ENCODE data around the gene CRX.

DNA sequence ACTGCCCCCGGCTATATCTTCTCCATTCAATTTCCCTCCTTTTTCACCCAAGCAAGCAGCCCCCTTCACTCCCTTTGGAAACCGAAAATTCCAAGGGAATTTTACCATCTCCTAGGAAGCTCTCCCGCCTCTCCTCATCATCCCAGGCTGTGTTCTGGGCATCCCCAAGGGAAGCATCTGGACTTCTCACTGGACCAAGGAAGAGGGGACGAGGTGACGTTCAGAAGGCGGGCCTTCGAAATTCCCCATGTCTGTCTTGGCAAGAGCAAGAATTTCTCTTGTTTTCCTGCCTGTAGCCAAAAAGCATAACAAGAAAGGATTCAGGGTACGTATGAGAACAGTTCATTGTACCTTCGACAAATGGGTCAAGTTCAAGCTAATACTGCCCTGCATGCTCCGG, 43.4 kb downstream of the CRX start:
- TF ChIP-seq, protein P1, sequence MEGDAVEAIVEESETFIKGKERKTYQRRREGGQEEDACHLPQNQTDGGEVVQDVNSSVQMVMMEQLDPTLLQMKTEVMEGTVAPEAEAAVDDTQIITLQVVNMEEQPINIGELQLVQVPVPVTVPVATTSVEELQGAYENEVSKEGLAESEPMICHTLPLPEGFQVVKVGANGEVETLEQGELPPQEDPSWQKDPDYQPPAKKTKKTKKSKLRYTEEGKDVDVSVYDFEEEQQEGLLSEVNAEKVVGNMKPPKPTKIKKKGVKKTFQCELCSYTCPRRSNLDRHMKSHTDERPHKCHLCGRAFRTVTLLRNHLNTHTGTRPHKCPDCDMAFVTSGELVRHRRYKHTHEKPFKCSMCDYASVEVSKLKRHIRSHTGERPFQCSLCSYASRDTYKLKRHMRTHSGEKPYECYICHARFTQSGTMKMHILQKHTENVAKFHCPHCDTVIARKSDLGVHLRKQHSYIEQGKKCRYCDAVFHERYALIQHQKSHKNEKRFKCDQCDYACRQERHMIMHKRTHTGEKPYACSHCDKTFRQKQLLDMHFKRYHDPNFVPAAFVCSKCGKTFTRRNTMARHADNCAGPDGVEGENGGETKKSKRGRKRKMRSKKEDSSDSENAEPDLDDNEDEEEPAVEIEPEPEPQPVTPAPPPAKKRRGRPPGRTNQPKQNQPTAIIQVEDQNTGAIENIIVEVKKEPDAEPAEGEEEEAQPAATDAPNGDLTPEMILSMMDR (CRISPR knock-in tag; IDR thresholded peaks at IDR 0.05), result no peak
- TF ChIP-seq ZBTB43 (CRISPR knock-in tag; conservative IDR thresholded peaks at IDR 0.05), result no peak
- TF ChIP-seq MTF1 (CRISPR knock-in tag; IDR thresholded peaks at IDR 0.05), result no peak
- no peak for TF ChIP-seq SNRNP70 (IDR thresholded peaks at IDR 0.05; ENCODE audit: low read depth, low read length)
- TF ChIP-seq, protein P2, sequence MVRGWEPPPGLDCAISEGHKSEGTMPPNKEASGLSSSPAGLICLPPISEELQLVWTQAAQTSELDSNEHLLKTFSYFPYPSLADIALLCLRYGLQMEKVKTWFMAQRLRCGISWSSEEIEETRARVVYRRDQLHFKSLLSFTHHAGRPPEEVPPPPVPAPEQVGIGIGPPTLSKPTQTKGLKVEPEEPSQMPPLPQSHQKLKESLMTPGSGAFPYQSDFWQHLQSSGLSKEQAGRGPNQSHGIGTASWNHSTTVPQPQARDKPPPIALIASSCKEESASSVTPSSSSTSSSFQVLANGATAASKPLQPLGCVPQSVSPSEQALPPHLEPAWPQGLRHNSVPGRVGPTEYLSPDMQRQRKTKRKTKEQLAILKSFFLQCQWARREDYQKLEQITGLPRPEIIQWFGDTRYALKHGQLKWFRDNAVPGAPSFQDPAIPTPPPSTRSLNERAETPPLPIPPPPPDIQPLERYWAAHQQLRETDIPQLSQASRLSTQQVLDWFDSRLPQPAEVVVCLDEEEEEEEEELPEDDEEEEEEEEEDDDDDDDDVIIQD (CRISPR knock-in tag; IDR thresholded peaks at IDR 0.05; ENCODE audit: low read depth), result no peak
- no peak for TF ChIP-seq HDAC6 (IDR thresholded peaks at IDR 0.05; ENCODE audit: low read depth, low read length)
- no peak for TF ChIP-seq PBX2 (CRISPR knock-in tag; IDR thresholded peaks at IDR 0.05)
- TF ChIP-seq RAD21 (CRISPR knock-in tag; IDR thresholded peaks at IDR 0.05), result no peak

Data from HepG2 (cell line).